A673 (cell line): ENCODE measurements around the gene SBK1. TPM values are rescaled to one million over a fixed set of nuclear protein-coding genes. Genes with fewer than 3 reads are reported as not detected.
"Not testable (repeated sequence)": the region's sequence is repeated elsewhere in the genome, so short reads cannot be mapped to it uniquely, and the experiment has no call there.

Source experiments
- BruUV-seq: library from RNA; stranded (reverse); fragments of 400-500 nt; replicated peaks from 2 replicates; lab custom pipeline; 2021; lab: Mats Ljungman, UMichigan
- CTCF ChIA-PET: fragments of 300-600 bp; sonication (Branson Sonifier 250); formaldehyde crosslinking; loops from one replicate; lab custom pipeline; 2022; ENCODE audit warnings: antibody characterized with exemption; lab: Charles Lee
- POLR2A ChIA-PET: fragments of 300-600 bp; sonication (Branson Sonifier 250); formaldehyde crosslinking; loops from one replicate; lab custom pipeline; 2022; ENCODE audit warnings: antibody characterized with exemption; ENCODE audit not compliant: low non-redundant PET; lab: Charles Lee
- DNase-seq: peaks from one replicate; pipeline ENCODE4 v3.0.0-alpha.2; 2015; ENCODE audit warnings: low spot score
- H3K27ac ChIP-seq: fragments of 200-600 bp; sonication (generic); 2 replicates; pipeline ENCODE4 v1.5.1; 2016; ENCODE audit warnings: mixed run types, low read depth, mild to moderate bottlenecking, mixed read lengths, antibody characterized with exemption, low read length; ENCODE audit not compliant: poor library complexity, severe bottlenecking
- H3K27me3 ChIP-seq: fragments of 200-600 bp; sonication (generic); replicated peaks from 2 replicates; pipeline ENCODE4 v1.6.1; 2017; ENCODE audit warnings: mixed run types, low read depth, mild to moderate bottlenecking, mixed read lengths, antibody characterized with exemption, low read length; ENCODE audit not compliant: insufficient read depth, poor library complexity
- H3K36me3 ChIP-seq: fragments of 200-600 bp; sonication (generic); 2 replicates; pipeline ENCODE4 v1.6.1; 2016; ENCODE audit warnings: mixed run types, mild to moderate bottlenecking, mixed read lengths, antibody characterized with exemption, low read length; ENCODE audit not compliant: insufficient read depth, poor library complexity, severe bottlenecking
- H3K4me1 ChIP-seq: fragments of 200-600 bp; sonication (generic); 2 replicates; pipeline ENCODE4 v1.6.1; 2017; ENCODE audit warnings: mixed run types, mild to moderate bottlenecking, mixed read lengths, antibody characterized with exemption, low read length; ENCODE audit not compliant: insufficient read depth, poor library complexity, severe bottlenecking
- H3K4me3 ChIP-seq: fragments of 200-600 bp; sonication (generic); 2 replicates; pipeline ENCODE4 v1.5.1; 2016; ENCODE audit warnings: low read depth, mixed run types, mild to moderate bottlenecking, mixed read lengths, low read length; ENCODE audit not compliant: poor library complexity, severe bottlenecking
- H3K9me3 ChIP-seq: fragments of 200-600 bp; sonication (generic); 2 replicates; pipeline ENCODE4 v1.6.1; 2016; ENCODE audit warnings: mixed run types, low read depth, mild to moderate bottlenecking, mixed read lengths, antibody characterized with exemption, low read length; ENCODE audit not compliant: poor library complexity, severe bottlenecking
- intact Hi-C: fragments of 100-400 bp; cut with micrococcal nuclease; formaldehyde crosslinking; loops from one replicate; pipeline ENCODE4 v1.10.0; 2022; ENCODE audit not compliant: unreplicated experiment
- total RNA-seq: library from RNA; stranded (reverse); gene quantifications from 2 replicates; pipeline ENCODE4 v1.2.3, GENCODE V29; 2021

SBK1 gene
- total RNA-seq, 1 experiment from 2014 or later: 22.2 TPM

- H3K27ac ChIP-seq, POLR2A ChIA-PET, H3K27me3 ChIP-seq, CTCF ChIA-PET, H3K9me3 ChIP-seq, H3K36me3 ChIP-seq, intact Hi-C loops, H3K4me3 ChIP-seq, DNase-seq, H3K4me1 ChIP-seq, BruUV-seq: not testable (repeated sequence)
Observed at GRCh38 chr16:28336940-28337710, 44.8 kb downstream of the SBK1 start.

- H3K36me3 ChIP-seq, H3K4me3 ChIP-seq, intact Hi-C loops, H3K9me3 ChIP-seq, H3K27ac ChIP-seq, H3K27me3 ChIP-seq, DNase-seq, H3K4me1 ChIP-seq, BruUV-seq, CTCF ChIA-PET: not testable (repeated sequence)
- POLR2A ChIA-PET: interaction anchor here (0.6 kb wide), 1 partner anchor 13 kb away, joined by 6 read pairs; no protein-coding TSS in a partner anchor
Observed at GRCh38 chr16:28338230-28338629, 45.9 kb downstream of the SBK1 start.

DNA sequence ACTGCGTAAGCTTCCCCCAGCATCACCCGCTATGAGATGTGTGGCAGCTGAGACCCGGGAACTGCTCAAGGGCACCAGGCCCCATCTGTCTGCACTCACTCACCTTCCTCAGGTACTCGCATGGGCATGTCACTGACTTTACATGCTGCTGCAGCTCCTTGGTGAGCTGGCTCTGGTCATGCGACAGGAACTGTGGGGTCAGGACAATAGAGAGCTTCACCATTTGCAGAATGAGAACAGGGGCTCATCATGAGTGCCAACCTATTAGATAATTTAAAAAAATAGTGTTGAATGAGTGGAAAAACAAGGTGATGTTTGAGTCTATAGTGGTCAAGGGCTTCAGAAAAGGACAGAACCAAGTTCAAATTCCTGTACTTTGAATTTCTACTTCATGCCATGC, 70.3 kb downstream of the SBK1 start:
- intact Hi-C loops, POLR2A ChIA-PET, DNase-seq, CTCF ChIA-PET, H3K27ac ChIP-seq, H3K36me3 ChIP-seq, H3K4me3 ChIP-seq, H3K27me3 ChIP-seq, BruUV-seq, H3K9me3 ChIP-seq, H3K4me1 ChIP-seq: not testable (repeated sequence)

- H3K36me3 ChIP-seq, BruUV-seq, H3K27ac ChIP-seq, H3K27me3 ChIP-seq, H3K4me3 ChIP-seq, H3K4me1 ChIP-seq, H3K9me3 ChIP-seq, intact Hi-C loops, DNase-seq, CTCF ChIA-PET, POLR2A ChIA-PET: not testable (repeated sequence)
Observed at GRCh38 chr16:28363408-28363807, 71.1 kb downstream of the SBK1 start, which contains the start of gene NPIPB6. Gene NPIPB6, minus strand, starts transcription at chr16:28363508. Its CDS starts 686 bp downstream, at chr16:28362822.

GRCh38 chr16:28364268-28365173, 72.2 kb downstream of the SBK1 start:
- POLR2A ChIA-PET: not testable (repeated sequence)

GRCh38 chr16:28367926-28368325, 75.6 kb downstream of the SBK1 start:
- H3K36me3 ChIP-seq, CTCF ChIA-PET, intact Hi-C loops, POLR2A ChIA-PET, H3K9me3 ChIP-seq, H3K4me3 ChIP-seq, DNase-seq, BruUV-seq, H3K27ac ChIP-seq, H3K4me1 ChIP-seq, H3K27me3 ChIP-seq: not testable (repeated sequence)

More at GRCh38 chr16:28364268-28365173, 72.2 kb downstream of the SBK1 start:
- DNase-seq, intact Hi-C loops, H3K27ac ChIP-seq, H3K36me3 ChIP-seq, H3K27me3 ChIP-seq, H3K4me3 ChIP-seq, H3K9me3 ChIP-seq, BruUV-seq, CTCF ChIA-PET, H3K4me1 ChIP-seq: not testable (repeated sequence)
